Activated CD4-positive, CD25-positive, alpha-beta regulatory T cell treated with anti-CD3 and anti-CD28 coated beads, Interleukin-2, amount 50 U/mL, for 24 hours (primary cell): ENCODE data around the gene CCDC154.

Experiments
- ATAC-seq, 2 donors: fragments of 150-1000 bp; cut with Tn5 transposase; one replicate each; pipeline ENCODE4 v1.10.0; 2021; ENCODE audit warnings: mild to moderate bottlenecking in 1 of 2, moderate library complexity in 1 of 2

CCDC154 gene

GRCh38 chr16:1435921-1436697 is 8.2 kb downstream of the CCDC154 start:
- ATAC-seq = no peak

- ATAC-seq = no peak
Measured at GRCh38 chr16:1434644-1435592, 9.4 kb downstream of the CCDC154 start.

DNA sequence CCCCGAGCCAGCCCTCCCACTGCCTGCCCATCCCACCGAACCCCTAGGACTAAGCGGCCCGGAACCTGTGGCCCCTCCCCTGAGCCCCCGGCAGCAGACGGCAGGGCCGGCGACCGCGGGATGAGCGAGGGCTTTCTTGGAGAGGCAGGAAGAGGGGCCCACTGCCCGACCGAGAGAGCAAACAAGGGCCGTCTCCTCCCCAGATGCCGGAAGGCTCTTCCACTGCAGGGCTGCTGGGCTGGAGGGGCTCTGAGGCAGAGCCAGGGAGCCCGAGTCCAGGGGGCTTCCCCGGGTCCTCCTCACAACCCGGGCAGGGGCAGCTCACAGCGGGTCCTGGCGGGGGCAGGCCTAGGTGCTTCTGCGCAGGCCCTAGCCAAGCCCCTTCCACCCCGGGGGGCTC is 10.6 kb downstream of the CCDC154 start:
- no peak for ATAC-seq

- ATAC-seq = no peak
Measured at GRCh38 chr16:1433263-1433560, 11.1 kb downstream of the CCDC154 start.

DNA sequence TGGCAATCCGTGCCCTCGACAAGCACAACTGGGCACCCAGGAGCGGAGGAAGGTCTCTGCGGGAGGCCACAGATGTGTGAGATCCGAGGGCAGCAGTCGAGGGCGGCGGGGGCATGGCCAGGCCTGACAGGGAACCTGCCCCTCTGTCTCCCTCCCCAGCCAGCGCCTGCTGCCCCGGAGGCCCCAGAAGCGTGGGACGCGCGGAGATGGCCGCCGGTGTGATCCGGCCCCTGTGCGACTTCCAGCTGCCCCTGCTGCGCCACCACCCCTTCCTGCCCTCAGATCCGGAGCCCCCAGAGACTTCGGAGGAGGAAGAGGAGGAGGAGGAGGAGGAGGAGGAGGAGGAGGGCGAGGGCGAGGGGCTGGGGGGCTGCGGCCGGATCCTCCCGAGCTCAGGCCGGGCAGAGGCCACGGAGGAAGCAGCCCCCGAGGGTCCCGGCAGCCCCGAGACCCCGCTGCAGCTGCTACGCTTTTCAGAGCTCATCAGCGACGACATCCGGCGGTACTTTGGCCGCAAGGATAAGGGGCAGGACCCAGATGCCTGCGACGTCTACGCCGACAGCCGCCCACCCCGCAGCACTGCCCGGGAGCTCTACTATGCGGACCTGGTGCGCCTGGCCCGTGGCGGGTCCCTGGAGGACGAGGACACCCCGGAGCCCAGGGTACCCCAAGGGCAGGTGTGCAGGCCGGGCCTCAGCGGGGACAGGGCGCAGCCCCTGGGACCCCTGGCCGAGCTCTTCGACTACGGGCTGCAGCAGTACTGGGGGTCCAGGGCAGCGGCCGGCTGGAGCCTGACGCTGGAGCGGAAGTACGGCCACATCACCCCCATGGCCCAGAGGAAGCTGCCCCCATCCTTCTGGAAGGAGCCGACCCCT is 11.7 kb downstream of the CCDC154 start:
- no peak for ATAC-seq

GRCh38 chr16:1431497-1432270 is 12.7 kb downstream of the CCDC154 start:
- no peak for ATAC-seq

GRCh38 chr16:1430759-1431496 is 13.4 kb downstream of the CCDC154 start, which contains the start of gene PERCC1:
PERCC1 (plus strand) TSS chr16:1431078; CDS start chr16:1432594, 1,516 bp downstream.
- ATAC-seq = no peak

DNA sequence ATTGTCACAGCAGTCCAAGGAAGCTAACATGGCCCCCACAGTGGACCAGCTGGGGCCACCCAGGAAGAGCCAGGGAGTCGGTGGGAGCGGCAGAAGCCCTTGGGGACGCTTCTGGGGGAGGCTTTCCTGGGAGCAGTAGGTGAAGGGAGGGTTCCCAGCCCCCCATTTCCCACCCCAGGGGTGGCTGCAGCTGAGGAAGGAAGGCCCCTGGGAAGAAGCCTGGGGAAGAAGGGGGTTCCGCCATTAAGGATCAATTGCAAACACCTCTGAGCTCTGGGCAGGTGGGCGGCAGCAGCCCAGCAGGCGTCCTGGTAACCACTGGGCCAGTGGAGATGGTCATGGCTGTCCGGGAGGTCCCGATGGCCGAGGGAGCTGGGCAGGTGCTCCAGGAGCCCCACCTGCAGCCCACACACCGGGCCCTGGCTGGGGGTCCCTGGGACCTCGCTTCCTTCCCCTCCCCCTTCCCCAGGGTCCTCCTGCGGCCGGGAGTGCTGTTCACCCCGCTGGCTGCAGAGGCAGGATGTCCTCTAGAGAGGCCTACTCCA is 14.1 kb downstream of the CCDC154 start:
- no peak for ATAC-seq

- ATAC-seq = no peak
Measured at GRCh38 chr16:1429631-1430030, 14.7 kb downstream of the CCDC154 start.

- ATAC-seq = no peak
Measured at GRCh38 chr16:1429012-1429411, 15.3 kb downstream of the CCDC154 start.

DNA sequence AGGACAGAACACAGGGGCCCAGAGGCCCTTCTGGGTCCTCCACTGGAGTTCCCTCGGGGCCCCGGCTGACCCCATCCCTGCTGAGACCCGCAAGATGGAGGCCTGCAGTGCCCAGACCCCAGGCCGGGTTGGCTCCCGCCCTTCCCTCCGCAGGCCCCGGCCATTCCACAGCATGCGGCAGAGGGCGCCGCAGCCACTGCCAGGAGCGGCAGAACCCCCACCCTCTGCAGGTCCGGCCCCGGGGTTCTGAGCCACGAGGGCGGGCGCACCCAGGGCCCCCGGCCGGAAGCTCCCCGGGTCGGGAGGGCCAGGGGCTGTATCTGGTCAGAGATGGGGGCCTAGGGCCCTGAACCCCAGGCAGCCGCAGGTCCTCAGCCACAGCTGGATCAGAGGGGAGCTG is 15.8 kb downstream of the CCDC154 start:
- ATAC-seq = peak; percentile 61 to 76

- no peak for ATAC-seq
Measured at GRCh38 chr16:1427473-1428461, 16.6 kb downstream of the CCDC154 start.

- no peak for ATAC-seq
Measured at GRCh38 chr16:1426734-1427471, 17.5 kb downstream of the CCDC154 start.

GRCh38 chr16:1425616-1426370 is 18.6 kb downstream of the CCDC154 start:
- ATAC-seq = no peak

DNA sequence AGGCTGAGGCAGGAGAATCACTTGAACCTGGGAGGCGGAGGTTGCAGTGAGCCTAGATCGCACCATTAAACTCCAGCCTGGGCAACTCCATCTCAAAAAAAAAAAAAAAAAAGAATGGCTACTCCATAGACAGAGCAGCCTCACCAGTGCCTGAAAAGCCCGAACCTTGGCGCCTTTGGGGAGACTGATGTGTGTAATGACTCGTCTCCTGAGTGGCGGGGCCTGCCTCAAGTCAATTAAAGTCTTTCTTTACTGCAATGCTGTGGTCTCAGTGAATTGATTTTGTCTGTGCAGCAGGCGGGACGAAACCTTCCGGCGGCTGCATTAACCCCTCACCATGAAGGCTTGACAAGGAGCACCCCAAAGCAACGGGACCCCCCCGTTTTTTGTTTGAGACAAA is 20.3 kb downstream of the CCDC154 start:
- no peak for ATAC-seq

DNA sequence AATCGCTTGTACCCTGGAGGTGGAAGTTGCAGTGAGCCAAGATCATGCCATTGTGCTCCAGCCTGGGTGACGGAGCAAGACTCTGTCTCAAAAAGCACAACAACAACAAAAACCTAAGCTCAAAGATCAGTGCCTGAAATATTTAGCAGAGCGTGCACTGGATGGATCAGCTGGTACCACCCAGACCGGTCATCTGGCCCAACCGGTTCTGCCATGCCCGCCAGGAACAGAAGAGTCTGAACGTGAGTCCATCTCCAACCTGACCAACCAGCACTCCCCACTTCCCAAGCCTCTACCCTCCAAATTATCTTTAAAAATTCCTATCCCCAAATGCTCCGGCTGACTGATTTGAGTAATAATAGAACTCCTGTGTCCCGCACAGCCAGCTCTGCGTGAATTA is 22.3 kb downstream of the CCDC154 start:
- ATAC-seq = no peak

DNA sequence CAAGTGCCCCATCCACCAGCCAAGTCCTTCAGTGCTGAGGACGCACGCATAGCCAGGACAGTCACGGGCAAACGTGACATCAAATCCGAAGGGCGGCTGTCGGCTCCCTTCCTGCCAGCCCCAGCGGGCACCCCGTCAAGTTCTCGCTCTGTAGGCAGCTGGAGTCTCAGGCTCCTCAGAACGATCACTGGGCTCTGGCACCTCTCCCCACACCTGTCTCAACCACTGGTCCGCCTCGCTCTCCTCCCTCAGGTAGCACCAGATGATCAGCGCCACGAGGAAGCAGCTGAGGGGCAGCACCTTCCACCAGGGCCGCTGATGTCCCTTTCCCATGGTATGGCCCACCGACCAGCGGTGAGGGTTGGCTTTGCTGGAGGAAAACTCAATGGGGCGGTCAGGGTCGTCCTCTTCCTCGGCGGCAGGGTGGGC is 24.2 kb downstream of the CCDC154 start:
- no peak for ATAC-seq

- no peak for ATAC-seq
Measured at GRCh38 chr16:1416521-1416941, 27.8 kb downstream of the CCDC154 start.
